Prostate gland (tissue), 2 donors: ENCODE data around the gene CARNS1. TPM values are rescaled to one million over a fixed set of nuclear protein-coding genes. Genes with fewer than 3 reads are reported as not detected.

Experiments used
- DNase-seq: peaks from one replicate; pipeline ENCODE4 v3.0.0-alpha.2; 2019; ENCODE audit warnings: low spot score
- H3K27ac ChIP-seq, 2 donors: fragments of 200-600 bp; sonication (generic); 2 replicates each; pipeline ENCODE4 v1.5.1; 2017 to 2019
- H3K27me3 ChIP-seq: fragments of 200-600 bp; sonication (generic); replicated peaks from 2 replicates; pipeline ENCODE4 v1.5.1; 2019; ENCODE audit not compliant: insufficient read depth
- H3K36me3 ChIP-seq, 2 donors: fragments of 200-600 bp; sonication (generic); 1 replicate in 1 of 2; 2 replicates in 1 of 2; pipeline versions ENCODE4 v1.5.1 to v1.8.1; 2017 to 2019
- H3K4me1 ChIP-seq: fragments of 200-600 bp; sonication (generic); replicated peaks from 2 replicates; pipeline ENCODE4 v1.5.1; 2019
- H3K4me3 ChIP-seq, 2 donors: fragments of 200-600 bp; sonication (generic); 2 replicates each; pipeline ENCODE4 v1.5.1; 2017 to 2019
- H3K9me3 ChIP-seq: fragments of 200-600 bp; sonication (generic); 2 replicates; pipeline ENCODE4 v1.5.1; 2017
- POLR2A ChIP-seq: fragments of 450-650 bp; IDR thresholded peaks from one replicate; pipeline ENCODE4 v1.6.1; 2016; ENCODE audit warnings: antibody characterized with exemption, mild to moderate bottlenecking
- POLR2AphosphoS5 ChIP-seq: sonication (generic); formaldehyde crosslinking; IDR thresholded peaks from one replicate; pipeline ENCODE4 v1.6.1; 2017; ENCODE audit warnings: antibody characterized with exemption
- WGBS: methylation state at CpG from one replicate; pipeline ENCODE4 v1.1.5; 2018; 5-methylcytosine and 5-hydroxymethylcytosine counted together
- intact Hi-C: fragments of 100-400 bp; cut with DNase I; formaldehyde crosslinking; loops from one replicate; pipeline ENCODE4 v1.14.2; 2022
- total RNA-seq, 2 donors: library from RNA; depleted of rRNA; stranded (reverse); fragments of >200 nt; gene quantifications; one replicate each; pipeline ENCODE4 v1.1.0, GENCODE V29; 2016
- TF ChIP-seq, protein P1 (sequence below), 4 experiments: fragments of 200-600 bp in 2 of 4; fragments of 450-650 bp in 2 of 4; sonication (generic) in 2 of 4; IDR thresholded peaks; 1 replicate in 3 of 4; 2 replicates in 1 of 4; pipeline ENCODE4 v1.5.1; 2016 to 2019; ENCODE audit warnings: antibody characterized with exemption in 4 of 4, mild to moderate bottlenecking in 2 of 4, moderate library complexity in 2 of 4

CARNS1 gene
- total RNA-seq, 2 donors from 2014 or later = 0.91 to 1.0 TPM

DNA sequence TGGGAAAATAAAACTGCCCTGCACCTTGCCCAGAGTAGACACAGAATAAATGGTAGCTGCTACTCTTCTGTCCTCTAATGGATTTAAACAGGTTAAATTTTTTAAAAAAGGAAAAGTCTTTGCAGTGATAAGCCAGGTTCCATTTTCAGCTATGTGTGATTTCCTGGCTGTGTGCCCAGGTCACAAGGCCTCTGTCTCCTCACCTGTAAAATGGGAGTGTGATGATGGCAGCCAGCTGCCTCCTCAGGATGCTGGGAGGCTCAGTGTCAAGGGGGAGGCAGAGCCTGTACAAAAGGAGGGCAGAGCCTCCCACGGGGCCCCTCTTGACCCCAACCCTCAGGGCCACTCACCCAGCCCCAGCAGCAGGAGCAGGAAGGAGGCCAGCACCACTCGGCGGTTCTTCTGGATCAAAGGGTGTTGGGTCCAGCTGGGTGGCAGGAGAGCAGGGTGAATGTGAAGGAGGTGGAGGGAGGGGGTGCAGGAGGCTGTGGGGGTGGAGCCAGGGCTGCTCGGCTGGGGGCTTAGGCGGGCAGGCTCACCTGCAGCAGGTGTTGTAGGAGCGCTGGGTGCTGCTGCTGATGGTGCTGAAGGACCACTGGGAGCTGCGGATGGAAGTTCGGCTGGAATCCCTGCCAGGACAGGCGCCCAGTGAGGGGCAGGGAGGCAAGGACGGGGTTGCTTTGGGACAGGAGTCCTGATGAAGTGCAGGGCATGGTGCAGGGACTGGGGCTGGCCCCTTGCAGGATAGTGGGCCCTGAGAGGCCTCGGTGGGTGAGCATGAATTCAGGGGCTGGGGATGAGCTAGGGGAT, 51.7 kb downstream of the CARNS1 start:
- Histone ChIP-seq H3K36me3 (peaks cover 0 to 4% of the 10 kb centered on the region in 2 donors), H3K27me3 (no peaks in the 10 kb centered on the region), H3K9me3 (no peaks in the 10 kb centered on the region), H3K4me1 (peaks cover 6% of the 10 kb centered on the region), H3K27ac (peak overlapping the region; percentile 89 to 92), H3K4me3 (peak overlapping the region; percentile 84 to 87)
- DNase-seq = no peak
- intact Hi-C loops = loop anchor here (5.0 kb wide), 1 partner anchor 65 kb away; the partner anchor contains the start of genes PPP1CA and TBC1D10C
- TF ChIP-seq POLR2AphosphoS5 (no peak), POLR2A (no peak)
- TF ChIP-seq, protein P1, sequence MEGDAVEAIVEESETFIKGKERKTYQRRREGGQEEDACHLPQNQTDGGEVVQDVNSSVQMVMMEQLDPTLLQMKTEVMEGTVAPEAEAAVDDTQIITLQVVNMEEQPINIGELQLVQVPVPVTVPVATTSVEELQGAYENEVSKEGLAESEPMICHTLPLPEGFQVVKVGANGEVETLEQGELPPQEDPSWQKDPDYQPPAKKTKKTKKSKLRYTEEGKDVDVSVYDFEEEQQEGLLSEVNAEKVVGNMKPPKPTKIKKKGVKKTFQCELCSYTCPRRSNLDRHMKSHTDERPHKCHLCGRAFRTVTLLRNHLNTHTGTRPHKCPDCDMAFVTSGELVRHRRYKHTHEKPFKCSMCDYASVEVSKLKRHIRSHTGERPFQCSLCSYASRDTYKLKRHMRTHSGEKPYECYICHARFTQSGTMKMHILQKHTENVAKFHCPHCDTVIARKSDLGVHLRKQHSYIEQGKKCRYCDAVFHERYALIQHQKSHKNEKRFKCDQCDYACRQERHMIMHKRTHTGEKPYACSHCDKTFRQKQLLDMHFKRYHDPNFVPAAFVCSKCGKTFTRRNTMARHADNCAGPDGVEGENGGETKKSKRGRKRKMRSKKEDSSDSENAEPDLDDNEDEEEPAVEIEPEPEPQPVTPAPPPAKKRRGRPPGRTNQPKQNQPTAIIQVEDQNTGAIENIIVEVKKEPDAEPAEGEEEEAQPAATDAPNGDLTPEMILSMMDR (IDR thresholded peaks at IDR 0.05) = no peak
- whole genome bisulfite sequencing = 44% methylated on average over 11 of the region's 11 CpGs

DNA sequence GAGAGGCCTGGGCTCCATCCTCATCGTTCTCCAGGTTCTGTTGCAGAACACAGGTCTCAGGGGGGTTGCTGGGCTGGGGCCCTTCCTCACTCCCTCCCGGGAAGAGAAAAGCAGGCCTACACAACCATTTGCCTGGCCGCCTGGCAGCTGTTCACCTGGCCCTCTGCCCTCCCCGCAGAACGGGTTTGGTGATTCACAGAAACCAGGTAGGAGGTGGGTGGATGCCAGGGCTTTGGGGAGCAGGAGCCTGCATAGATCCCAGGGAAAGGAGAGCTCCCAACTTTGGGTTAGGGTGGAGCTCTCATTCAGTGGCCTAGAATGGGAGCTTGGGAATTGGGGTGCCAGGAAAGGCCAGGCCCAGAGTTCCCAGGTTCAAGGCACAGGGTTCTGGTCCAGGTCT, 52.6 kb downstream of the CARNS1 start:
- Histone ChIP-seq H3K36me3 (peaks cover 0 to 4% of the 10 kb centered on the region in 2 donors), H3K27ac (peak overlapping the region; percentile 89 to 92), H3K9me3 (no peaks in the 10 kb centered on the region), H3K27me3 (no peaks in the 10 kb centered on the region), H3K4me1 (peaks cover 6% of the 10 kb centered on the region), H3K4me3 (peak overlapping the region; percentile 84 to 87)
- intact Hi-C loops = loop anchor here (5.0 kb wide), 1 partner anchor 66 kb away; the partner anchor contains the start of genes PPP1CA and TBC1D10C
- TF ChIP-seq POLR2A (peak; percentile 80), POLR2AphosphoS5 (peak; percentile 92)
- TF ChIP-seq, protein P1 (IDR thresholded peaks at IDR 0.05) = no peak
- 11% methylated on average over 5 of the region's 5 CpGs for WGBS
- peak; percentile 95 for DNase-seq

DNA sequence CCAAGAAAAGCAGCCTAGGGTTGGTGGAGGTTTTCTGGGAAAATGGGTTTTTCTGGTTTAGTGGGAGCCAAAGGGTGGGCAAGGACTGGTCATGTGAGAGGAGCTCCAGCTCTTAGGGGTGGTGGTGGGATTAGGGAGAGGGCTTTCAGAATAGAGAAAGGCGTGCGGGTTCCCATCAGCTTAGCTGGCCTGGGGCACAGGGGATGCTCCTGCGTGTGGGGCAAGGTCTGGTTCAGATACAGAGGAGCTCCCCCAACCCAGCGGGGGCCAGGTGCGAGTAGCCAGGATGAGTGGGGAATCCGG, 52.9 kb downstream of the CARNS1 start:
- intact Hi-C loops = loop anchor here (5.0 kb wide), 1 partner anchor 66 kb away; the partner anchor contains the start of genes PPP1CA and TBC1D10C
- Histone ChIP-seq H3K36me3 (peaks cover 0 to 4% of the 10 kb centered on the region in 2 donors), H3K4me1 (peaks cover 6% of the 10 kb centered on the region), H3K27ac (peak overlapping the region; percentile 89 to 92), H3K4me3 (peak overlapping the region; percentile 84 to 87), H3K27me3 (no peaks in the 10 kb centered on the region), H3K9me3 (no peaks in the 10 kb centered on the region)
- 3% methylated on average over 6 of the region's 6 CpGs for WGBS
- DNase-seq = no peak
- TF ChIP-seq, protein P1 (IDR thresholded peaks at IDR 0.05) = no peak
- TF ChIP-seq POLR2A (no peak), POLR2AphosphoS5 (no peak)

DNA sequence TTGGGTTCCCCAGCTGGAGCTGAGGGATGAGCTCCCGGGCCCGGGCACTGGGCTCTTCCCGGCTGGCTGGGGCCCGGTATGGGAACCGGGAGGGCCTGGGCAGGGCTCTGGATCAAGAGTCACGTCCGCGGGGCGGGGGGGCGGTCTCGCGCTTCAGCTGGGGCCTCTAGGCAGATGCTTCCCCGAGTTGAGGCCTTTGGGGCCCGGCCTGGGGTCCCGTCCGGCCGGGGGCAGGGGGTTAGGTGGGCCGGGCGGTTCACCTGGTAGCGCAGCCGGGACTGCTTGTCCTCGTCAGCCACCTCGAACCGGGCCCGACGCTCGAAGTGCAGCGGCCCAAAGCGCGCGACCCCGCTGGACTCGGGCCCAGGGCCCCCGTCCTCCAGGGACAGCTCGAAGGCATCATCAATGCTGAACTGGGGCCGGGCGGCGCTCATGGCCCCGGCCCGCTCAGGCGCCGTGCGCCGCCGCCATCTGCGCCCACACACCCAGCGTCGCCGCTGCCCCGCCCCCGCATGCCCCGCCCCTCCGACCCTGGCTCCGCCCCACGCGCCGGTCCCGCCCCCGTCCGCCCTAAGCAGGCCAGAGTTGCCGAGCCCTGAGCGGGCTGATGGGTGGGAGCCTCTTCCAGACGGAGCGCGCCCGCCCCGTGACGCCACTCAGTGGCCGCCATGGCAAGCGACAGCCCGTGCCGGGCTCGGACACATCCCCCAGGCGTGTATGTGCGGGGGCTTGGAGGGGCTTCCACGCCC, 53.5 kb downstream of the CARNS1 start, which contains the start of gene TMEM134:
Gene TMEM134, minus strand, starts transcription at position 493 of the 749 bp plus-strand sequence. Its CDS starts 59 bp downstream, at position 434.
- intact Hi-C loops = loop anchor here (5.0 kb wide), 1 partner anchor 67 kb away; the partner anchor contains the start of genes PPP1CA and TBC1D10C
- under 1% methylated on average over 36 of the region's 76 CpGs for WGBS
- peak within 1 kb of the TSS; percentile 84 to 87 for H3K4me3 ChIP-seq
- H3K27me3 ChIP-seq = no peaks in the 10 kb centered on the region
- H3K36me3 ChIP-seq = peaks cover 0 to 4% of the 10 kb centered on the region in 2 donors
- H3K27ac ChIP-seq = peak within 1 kb of the TSS; percentile 89 to 92
- no peaks in the 10 kb centered on the region for H3K9me3 ChIP-seq
- DNase-seq = peak; percentile 90
- H3K4me1 ChIP-seq = peaks cover 6% of the 10 kb centered on the region
- TF ChIP-seq, protein P1 (IDR thresholded peaks at IDR 0.05) = peak; percentile 24 to 63 (median 48)
- TF ChIP-seq POLR2A (peak; percentile 80), POLR2AphosphoS5 (peak; percentile 92)
